Measurements from ENCODE around the gene IL4.
"Not testable (repeated sequence)": the region's sequence is repeated elsewhere in the genome, so short reads cannot be mapped to it uniquely, and the experiment has no call there.

Gene IL4

GRCh38 chr5:132689513-132689912 is 15.7 kb downstream of the IL4 start:
- in situ Hi-C loops (cut with MboI; ENCODE audit: low sequenced_read_pairs) = no loop called here

- in situ Hi-C loops (cut with MboI; ENCODE audit: low sequenced_read_pairs) = no loop called here
Measured at GRCh38 chr5:132690156-132690555, 16.4 kb downstream of the IL4 start.

- in situ Hi-C loops (cut with MboI; ENCODE audit: low sequenced_read_pairs) = not testable (repeated sequence)
Measured at GRCh38 chr5:132691755-132692631, 18.2 kb downstream of the IL4 start.

GRCh38 chr5:132692632-132692967 is 18.8 kb downstream of the IL4 start:
- in situ Hi-C loops (cut with MboI; ENCODE audit: low sequenced_read_pairs) = no loop called here

- in situ Hi-C loops (cut with MboI; ENCODE audit: low sequenced_read_pairs) = no loop called here
Measured at GRCh38 chr5:132695956-132696355, 22.2 kb downstream of the IL4 start.

GRCh38 chr5:132704875-132705274 is 31.1 kb downstream of the IL4 start:
- in situ Hi-C loops (cut with MboI; ENCODE audit: low sequenced_read_pairs) = no loop called here

- in situ Hi-C loops (cut with MboI; ENCODE audit: low sequenced_read_pairs) = no loop called here
Measured at GRCh38 chr5:132708645-132709044, 34.9 kb downstream of the IL4 start.

GRCh38 chr5:132714456-132715307 is 40.9 kb downstream of the IL4 start:
- in situ Hi-C loops (cut with MboI; ENCODE audit: low sequenced_read_pairs) = no loop called here

- in situ Hi-C loops (cut with MboI; ENCODE audit: low sequenced_read_pairs) = no loop called here
Measured at GRCh38 chr5:132718544-132719312, 44.9 kb downstream of the IL4 start.

- in situ Hi-C loops (cut with MboI; ENCODE audit: low sequenced_read_pairs) = no loop called here
Measured at GRCh38 chr5:132725745-132726144, 52.0 kb downstream of the IL4 start.

GRCh38 chr5:132729896-132730295 is 56.1 kb downstream of the IL4 start:
- in situ Hi-C loops (cut with MboI; ENCODE audit: low sequenced_read_pairs) = no loop called here
